ENCODE results near the gene SMIM17.

Gene SMIM17

GRCh38 chr19:56654151-56654550 lies 11.2 kb downstream of the SMIM17 start:
- ATAC-seq = no peak
- TF ChIP-seq PATZ1 (CRISPR knock-in tag; IDR thresholded peaks at IDR 0.05; ENCODE audit: borderline replicate concordance) = no peak
- TF ChIP-seq ARNTL (CRISPR knock-in tag; IDR thresholded peaks at IDR 0.05; ENCODE audit: borderline replicate concordance, low read depth) = no peak
- no peak for TF ChIP-seq PPARA (CRISPR knock-in tag; IDR thresholded peaks at IDR 0.05; ENCODE audit: borderline replicate concordance)
- TF ChIP-seq CSDC2 (CRISPR knock-in tag; IDR thresholded peaks at IDR 0.05) = no peak
- no peak for TF ChIP-seq SNAI2 (CRISPR knock-in tag; IDR thresholded peaks at IDR 0.05)
- no peak for TF ChIP-seq RARB (CRISPR knock-in tag; IDR thresholded peaks at IDR 0.05)
- TF ChIP-seq TCF4 (CRISPR knock-in tag; IDR thresholded peaks at IDR 0.05; ENCODE audit: borderline replicate concordance) = no peak
- TF ChIP-seq ZC3H10 (CRISPR knock-in tag; IDR thresholded peaks at IDR 0.05) = no peak
- TF ChIP-seq CSRNP3 (CRISPR knock-in tag; IDR thresholded peaks at IDR 0.05) = no peak
- TF ChIP-seq ZNF8 (CRISPR knock-in tag; IDR thresholded peaks at IDR 0.05) = no peak

- no peak for TF ChIP-seq ZNF8 (CRISPR knock-in tag; IDR thresholded peaks at IDR 0.05)
- no peak for TF ChIP-seq ESRRG (CRISPR knock-in tag; IDR thresholded peaks at IDR 0.05)
- TF ChIP-seq ISL1 (CRISPR knock-in tag; IDR thresholded peaks at IDR 0.05) = no peak
- TF ChIP-seq RARB (CRISPR knock-in tag; IDR thresholded peaks at IDR 0.05) = no peak
- no peak for TF ChIP-seq ZFP3 (CRISPR knock-in tag; IDR thresholded peaks at IDR 0.05)
- TF ChIP-seq ZFP30 (CRISPR knock-in tag; IDR thresholded peaks at IDR 0.05) = no peak
- TF ChIP-seq GLIS3 (CRISPR knock-in tag; IDR thresholded peaks at IDR 0.05) = no peak
- no peak for TF ChIP-seq PATZ1 (CRISPR knock-in tag; IDR thresholded peaks at IDR 0.05; ENCODE audit: borderline replicate concordance)
- no peak for TF ChIP-seq CREB5 (CRISPR knock-in tag; IDR thresholded peaks at IDR 0.05; ENCODE audit: low read depth)
- no peak for TF ChIP-seq CSRNP3 (CRISPR knock-in tag; IDR thresholded peaks at IDR 0.05)
- no peak for TF ChIP-seq SNAI2 (CRISPR knock-in tag; IDR thresholded peaks at IDR 0.05)
- no peak for TF ChIP-seq CSDC2 (CRISPR knock-in tag; IDR thresholded peaks at IDR 0.05)
- TF ChIP-seq TSHZ2 (CRISPR knock-in tag; IDR thresholded peaks at IDR 0.05) = no peak
- no peak for ATAC-seq
Measured at GRCh38 chr19:56660381-56661107, 17.6 kb downstream of the SMIM17 start.

- TF ChIP-seq ZNF70 (CRISPR knock-in tag; IDR thresholded peaks at IDR 0.05) (no peak), ZC3H10 (CRISPR knock-in tag; IDR thresholded peaks at IDR 0.05) (no peak), ZFP30 (CRISPR knock-in tag; IDR thresholded peaks at IDR 0.05) (no peak), TOX (CRISPR knock-in tag; IDR thresholded peaks at IDR 0.05; ENCODE audit: borderline replicate concordance) (no peak)
- no peak for ATAC-seq
Measured at GRCh38 chr19:56661248-56661647, 18.3 kb downstream of the SMIM17 start.

Measured in SK-N-SH treated with all-trans-retinoic acid at 6 μM for 48 hours (cell line).